Panc1 (cell line): ENCODE measurements around the gene GABARAP. TPM values are rescaled to one million over a fixed set of nuclear protein-coding genes. Genes with fewer than 3 reads are reported as not detected.

Experiments used
- ATAC-seq: fragments of 200-7000 bp; cut with Tn5 transposase; 2 replicates; pipeline ENCODE4 v1.9.1; 2020; ENCODE audit warnings: mild to moderate bottlenecking, moderate library complexity
- BruUV-seq: library from RNA; stranded (reverse); fragments of 400-500 nt; replicated peaks from 2 replicates; lab custom pipeline; 2021; lab: Mats Ljungman, UMichigan
- CTCF ChIA-PET: fragments of 300-600 bp; sonication (Branson Sonifier 250); formaldehyde crosslinking; loops from one replicate; lab custom pipeline; 2022; ENCODE audit warnings: antibody characterized with exemption; lab: Charles Lee
- POLR2A ChIA-PET: fragments of 300-600 bp; sonication (Branson Sonifier 250); formaldehyde crosslinking; loops from one replicate; lab custom pipeline; 2022; ENCODE audit warnings: antibody characterized with exemption; lab: Charles Lee
- DNase-seq: peaks from one replicate; pipeline ENCODE4 v3.0.0-alpha.2; 2010; ENCODE audit warnings: low read depth, low spot score
- H3K27ac ChIP-seq: 2 replicates; pipeline ENCODE4 v1.5.1; 2011; ENCODE audit warnings: mild to moderate bottlenecking, low read length, inconsistent platforms
- H3K27me3 ChIP-seq: fragments of 200-500 bp; sonication (Bioruptor generic); 2 replicates; pipeline ENCODE4 v1.6.0; 2014; ENCODE audit warnings: low read length, inconsistent platforms; ENCODE audit not compliant: control insufficient read depth, insufficient read depth
- H3K36me3 ChIP-seq: fragments of 200-500 bp; sonication (Bioruptor generic); 2 replicates; pipeline ENCODE4 v1.5.1; 2014; ENCODE audit warnings: inconsistent platforms, mild to moderate bottlenecking, low read length, moderate library complexity; ENCODE audit not compliant: control insufficient read depth, insufficient read depth
- H3K4me1 ChIP-seq: 2 replicates; pipeline ENCODE4 v1.5.1; 2011; ENCODE audit warnings: inconsistent platforms, mild to moderate bottlenecking, low read length, moderate library complexity; ENCODE audit not compliant: control insufficient read depth, insufficient read depth
- H3K4me3 ChIP-seq, 2 experiments: 2 replicates each; pipeline ENCODE4 v1.5.1; 2011 to 2012; ENCODE audit warnings: low read depth in 2 of 2, low read length in 2 of 2, mild to moderate bottlenecking in 2 of 2, inconsistent platforms in 1 of 2, moderate library complexity in 1 of 2
- H3K9me3 ChIP-seq: fragments of 200-500 bp; sonication (Bioruptor generic); 2 replicates; pipeline ENCODE4 v1.5.1; 2014; ENCODE audit warnings: low read depth, mild to moderate bottlenecking, inconsistent platforms, low read length, moderate library complexity; ENCODE audit not compliant: control insufficient read depth, insufficient read depth
- POLR2AphosphoS5 ChIP-seq: IDR thresholded peaks from 2 replicates; pipeline ENCODE4 v1.6.1; 2012; ENCODE audit warnings: mild to moderate bottlenecking, low read depth, low read length, moderate library complexity
- SIN3A ChIP-seq: IDR thresholded peaks from 2 replicates; pipeline ENCODE4 v1.6.1; 2012; ENCODE audit warnings: low read depth, mild to moderate bottlenecking, low read length, moderate library complexity, borderline replicate concordance; ENCODE audit not compliant: insufficient read depth
- TCF7L2 ChIP-seq: IDR thresholded peaks from 2 replicates; pipeline ENCODE4 v1.6.1; 2011; ENCODE audit warnings: mild to moderate bottlenecking, low read depth, low read length, inconsistent platforms
- in situ Hi-C: cut with HindIII; loops from 2 replicates; pipeline ENCODE4 v1.10.0; 2016; ENCODE audit warnings: low sequenced_read_pairs, low pct_unique_long_range_greater_than_20kb
- intact Hi-C: fragments of 100-400 bp; cut with micrococcal nuclease; formaldehyde crosslinking; loops from one replicate; pipeline ENCODE4 v1.10.0; 2022; ENCODE audit not compliant: unreplicated experiment
- total RNA-seq: library from RNA; stranded (reverse); gene quantifications from one replicate; pipeline ENCODE4 v1.2.1, GENCODE V29; 2021; ENCODE audit not compliant: unreplicated experiment
- TF ChIP-seq, protein P1 (sequence below), 2 experiments: IDR thresholded peaks; 2 replicates each; pipeline ENCODE4 v1.6.1; 2011 to 2012; ENCODE audit warnings: low read depth in 2 of 2, control low read depth in 1 of 2, low read length in 1 of 2, mild to moderate bottlenecking in 1 of 2, moderate library complexity in 1 of 2; ENCODE audit not compliant: insufficient read depth in 1 of 2
- TF ChIP-seq, protein P2 (sequence below): fragments of 450-650 bp; IDR thresholded peaks from 2 replicates; pipeline ENCODE4 v1.5.1; 2017; ENCODE audit warnings: mild to moderate bottlenecking

GABARAP gene
- total RNA-seq, 1 experiment from 2014 or later: 289 TPM

DNA sequence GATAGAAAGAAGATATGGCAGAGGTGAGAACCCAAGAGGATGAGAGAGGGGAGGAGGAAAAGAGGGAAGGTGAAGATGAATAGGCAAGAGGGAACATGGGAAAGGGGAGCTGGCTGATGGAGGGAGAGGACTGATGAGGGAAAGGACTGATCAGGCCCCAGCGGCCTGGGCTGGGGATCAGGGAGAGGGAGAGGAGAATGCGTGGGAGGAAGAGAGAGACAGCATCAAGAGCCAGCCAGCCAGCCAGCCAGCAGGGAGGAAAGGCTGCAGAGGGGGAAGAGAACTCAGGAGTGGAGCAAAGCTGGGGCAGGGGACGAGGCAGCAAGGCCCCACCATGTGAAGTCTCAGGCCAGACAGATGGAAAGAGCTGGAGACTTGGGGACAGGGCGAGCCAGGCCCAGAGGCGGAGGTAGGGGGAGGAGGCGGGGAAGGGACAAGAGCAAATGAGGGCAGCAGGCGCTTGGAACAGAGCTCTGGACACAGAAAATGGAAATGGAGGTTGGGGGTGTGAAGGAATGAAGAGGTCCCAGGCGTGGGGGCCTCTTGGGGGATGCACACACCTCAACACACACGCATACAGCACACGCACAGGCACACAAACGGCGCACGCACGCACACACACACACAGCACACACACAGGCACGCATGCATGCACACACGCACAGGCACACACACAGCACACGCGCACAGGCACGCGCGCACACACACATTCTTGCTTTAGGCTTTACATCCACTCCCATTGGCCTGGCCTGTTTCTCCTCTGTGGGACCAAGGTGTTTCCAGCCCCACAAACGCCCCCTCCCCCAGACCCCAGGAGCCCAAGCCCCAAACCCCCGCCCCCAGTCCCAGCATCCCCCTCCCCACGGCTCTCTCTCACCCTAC is 34.9 kb downstream of the GABARAP start:
- intact Hi-C loops: no loop called here
- ChIA-PET CTCF (no interaction called here), POLR2A (no interaction called here)
- in situ Hi-C loops: no loop called here
- Histone ChIP-seq H3K27ac (no peak overlapping the region), H3K4me1 (peaks cover 4% of the 10 kb centered on the region), H3K27me3 (no peaks in the 10 kb centered on the region), H3K9me3 (no peaks in the 10 kb centered on the region), H3K4me3 (no peak overlapping the region), H3K36me3 (peaks cover 1% of the 10 kb centered on the region)
- DNase-seq (no peak), ATAC-seq (no peak)
- TF ChIP-seq, protein P1, sequence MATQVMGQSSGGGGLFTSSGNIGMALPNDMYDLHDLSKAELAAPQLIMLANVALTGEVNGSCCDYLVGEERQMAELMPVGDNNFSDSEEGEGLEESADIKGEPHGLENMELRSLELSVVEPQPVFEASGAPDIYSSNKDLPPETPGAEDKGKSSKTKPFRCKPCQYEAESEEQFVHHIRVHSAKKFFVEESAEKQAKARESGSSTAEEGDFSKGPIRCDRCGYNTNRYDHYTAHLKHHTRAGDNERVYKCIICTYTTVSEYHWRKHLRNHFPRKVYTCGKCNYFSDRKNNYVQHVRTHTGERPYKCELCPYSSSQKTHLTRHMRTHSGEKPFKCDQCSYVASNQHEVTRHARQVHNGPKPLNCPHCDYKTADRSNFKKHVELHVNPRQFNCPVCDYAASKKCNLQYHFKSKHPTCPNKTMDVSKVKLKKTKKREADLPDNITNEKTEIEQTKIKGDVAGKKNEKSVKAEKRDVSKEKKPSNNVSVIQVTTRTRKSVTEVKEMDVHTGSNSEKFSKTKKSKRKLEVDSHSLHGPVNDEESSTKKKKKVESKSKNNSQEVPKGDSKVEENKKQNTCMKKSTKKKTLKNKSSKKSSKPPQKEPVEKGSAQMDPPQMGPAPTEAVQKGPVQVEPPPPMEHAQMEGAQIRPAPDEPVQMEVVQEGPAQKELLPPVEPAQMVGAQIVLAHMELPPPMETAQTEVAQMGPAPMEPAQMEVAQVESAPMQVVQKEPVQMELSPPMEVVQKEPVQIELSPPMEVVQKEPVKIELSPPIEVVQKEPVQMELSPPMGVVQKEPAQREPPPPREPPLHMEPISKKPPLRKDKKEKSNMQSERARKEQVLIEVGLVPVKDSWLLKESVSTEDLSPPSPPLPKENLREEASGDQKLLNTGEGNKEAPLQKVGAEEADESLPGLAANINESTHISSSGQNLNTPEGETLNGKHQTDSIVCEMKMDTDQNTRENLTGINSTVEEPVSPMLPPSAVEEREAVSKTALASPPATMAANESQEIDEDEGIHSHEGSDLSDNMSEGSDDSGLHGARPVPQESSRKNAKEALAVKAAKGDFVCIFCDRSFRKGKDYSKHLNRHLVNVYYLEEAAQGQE (IDR thresholded peaks at IDR 0.05; ENCODE audit: insufficient read depth in 1 of 2, low read depth in 2 of 2, low read length in 1 of 2): no peak
- TF ChIP-seq TCF7L2 (no peak), SIN3A (no peak), POLR2AphosphoS5 (no peak)
- TF ChIP-seq, protein P2, sequence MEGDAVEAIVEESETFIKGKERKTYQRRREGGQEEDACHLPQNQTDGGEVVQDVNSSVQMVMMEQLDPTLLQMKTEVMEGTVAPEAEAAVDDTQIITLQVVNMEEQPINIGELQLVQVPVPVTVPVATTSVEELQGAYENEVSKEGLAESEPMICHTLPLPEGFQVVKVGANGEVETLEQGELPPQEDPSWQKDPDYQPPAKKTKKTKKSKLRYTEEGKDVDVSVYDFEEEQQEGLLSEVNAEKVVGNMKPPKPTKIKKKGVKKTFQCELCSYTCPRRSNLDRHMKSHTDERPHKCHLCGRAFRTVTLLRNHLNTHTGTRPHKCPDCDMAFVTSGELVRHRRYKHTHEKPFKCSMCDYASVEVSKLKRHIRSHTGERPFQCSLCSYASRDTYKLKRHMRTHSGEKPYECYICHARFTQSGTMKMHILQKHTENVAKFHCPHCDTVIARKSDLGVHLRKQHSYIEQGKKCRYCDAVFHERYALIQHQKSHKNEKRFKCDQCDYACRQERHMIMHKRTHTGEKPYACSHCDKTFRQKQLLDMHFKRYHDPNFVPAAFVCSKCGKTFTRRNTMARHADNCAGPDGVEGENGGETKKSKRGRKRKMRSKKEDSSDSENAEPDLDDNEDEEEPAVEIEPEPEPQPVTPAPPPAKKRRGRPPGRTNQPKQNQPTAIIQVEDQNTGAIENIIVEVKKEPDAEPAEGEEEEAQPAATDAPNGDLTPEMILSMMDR: no peak
- BruUV-seq: no TSS peak

GRCh38 chr17:7205561-7205960 is 36.7 kb downstream of the GABARAP start:
- Histone ChIP-seq H3K4me1 (no peaks in the 10 kb centered on the region), H3K36me3 (peaks cover 4% of the 10 kb centered on the region), H3K9me3 (no peaks in the 10 kb centered on the region), H3K27ac (no peak overlapping the region), H3K4me3 (no peak overlapping the region), H3K27me3 (no peaks in the 10 kb centered on the region)
- DNase-seq (no peak), ATAC-seq (no peak)
- CTCF ChIA-PET: no interaction called here
- intact Hi-C loops: no loop called here
- POLR2A ChIA-PET: no interaction called here
- TF ChIP-seq, protein P2: no peak
- TF ChIP-seq POLR2AphosphoS5 (no peak), TCF7L2 (no peak), SIN3A (no peak)
- TF ChIP-seq, protein P1 (IDR thresholded peaks at IDR 0.05; ENCODE audit: insufficient read depth in 1 of 2, low read depth in 2 of 2, low read length in 1 of 2): no peak
- in situ Hi-C loops: no loop called here
- BruUV-seq: no TSS peak
